ENCODE results near the gene RTP1. TPM values are rescaled to one million over a fixed set of nuclear protein-coding genes. Genes with fewer than 3 reads are reported as not detected.

The RTP1 gene
- total RNA-seq, 2 experiments from 2014 or later: not detected

GRCh38 chr3:187172929-187173328 is 24.4 kb upstream of the RTP1 start:
- CTCF ChIA-PET (ENCODE audit: unreplicated experiment): no interaction called here
- Histone ChIP-seq H3K9me3 (ENCODE audit: low read length) (no peaks in the 10 kb centered on the region), H3K4me2 (ENCODE audit: low read length) (no peak overlapping the region), H3K79me2 (ENCODE audit: insufficient read depth, low read depth, low read length) (no peaks in the 10 kb centered on the region), H4K20me1 (ENCODE audit: insufficient read depth, low read length) (no peaks in the 10 kb centered on the region), H3K4me3 (ENCODE audit: low read depth, low read length, poor library complexity, severe bottlenecking) (no peak overlapping the region), H2AFZ (ENCODE audit: low read length) (no peak overlapping the region), H3K4me1 (ENCODE audit: insufficient read depth, low read length, poor library complexity, severe bottlenecking) (no peaks in the 10 kb centered on the region), H3K36me3 (ENCODE audit: insufficient read depth, low read length) (no peaks in the 10 kb centered on the region), H3K9me2 (ENCODE audit: insufficient read depth, low read length) (no peaks in the 10 kb centered on the region), H3K27ac (ENCODE audit: low read depth, low read length, poor library complexity, severe bottlenecking) (no peak overlapping the region)
- no TSS peak for BruUV-seq (replicated peaks)
- POLR2A ChIA-PET: no interaction called here
- intact Hi-C loops (cut with micrococcal nuclease; ENCODE audit: unreplicated experiment): no loop called here
- TF ChIP-seq EZH2phosphoT487 (IDR thresholded peaks at IDR 0.05; ENCODE audit: borderline replicate concordance, low read depth, low read length) (no peak), CTCF (conservative IDR thresholded peaks at IDR 0.05; ENCODE audit: low read length) (no peak)
- no peak for DNase-seq (ENCODE audit: low spot score)

GRCh38 chr3:187181454-187182170 is 15.7 kb upstream of the RTP1 start:
- no peak overlapping the region for H3K4me2 ChIP-seq (ENCODE audit: low read length)
- no TSS peak for BruUV-seq (replicated peaks)
- ChIA-PET CTCF (ENCODE audit: unreplicated experiment) (no interaction called here), POLR2A (interaction anchor here (0.5 to 1.0 kb wide), 2 partner anchors 30 to 1331 kb away, joined by 3 read pairs; no protein-coding TSS in a partner anchor)
- no peaks in the 10 kb centered on the region for H3K9me2 ChIP-seq (ENCODE audit: insufficient read depth, low read length)
- no peak for TF ChIP-seq EZH2phosphoT487 (IDR thresholded peaks at IDR 0.05; ENCODE audit: borderline replicate concordance, low read depth, low read length)
- no peak for TF ChIP-seq CTCF (conservative IDR thresholded peaks at IDR 0.05; ENCODE audit: low read length)
- no peak overlapping the region for H3K27ac ChIP-seq (ENCODE audit: low read depth, low read length, poor library complexity, severe bottlenecking)
- H2AFZ ChIP-seq (ENCODE audit: low read length): no peak overlapping the region
- DNase-seq (ENCODE audit: low spot score): no peak
- no peak overlapping the region for H3K4me3 ChIP-seq (ENCODE audit: low read depth, low read length, poor library complexity, severe bottlenecking)
- no peaks in the 10 kb centered on the region for H3K36me3 ChIP-seq (ENCODE audit: insufficient read depth, low read length)
- no peaks in the 10 kb centered on the region for H3K9me3 ChIP-seq (ENCODE audit: low read length)
- H3K79me2 ChIP-seq (ENCODE audit: insufficient read depth, low read depth, low read length): no peaks in the 10 kb centered on the region
- intact Hi-C loops (cut with micrococcal nuclease; ENCODE audit: unreplicated experiment): no loop called here
- H3K4me1 ChIP-seq (ENCODE audit: insufficient read depth, low read length, poor library complexity, severe bottlenecking): peaks cover 2% of the 10 kb centered on the region
- no peaks in the 10 kb centered on the region for H4K20me1 ChIP-seq (ENCODE audit: insufficient read depth, low read length)

- BruUV-seq (replicated peaks): no TSS peak
- H3K9me3 ChIP-seq (ENCODE audit: low read length): no peaks in the 10 kb centered on the region; the same call in 1 of the 2 replicates
- no peaks in the 10 kb centered on the region for H4K20me1 ChIP-seq (ENCODE audit: insufficient read depth, low read length)
- ChIA-PET CTCF (ENCODE audit: unreplicated experiment) (no interaction called here), POLR2A (interaction anchor here (0.5 kb wide), 1 partner anchor 1230 kb away, joined by 5 read pairs; no protein-coding TSS in a partner anchor)
- peaks cover 19% of the 10 kb centered on the region for H3K4me1 ChIP-seq (ENCODE audit: insufficient read depth, low read length, poor library complexity, severe bottlenecking)
- H3K4me2 ChIP-seq (ENCODE audit: low read length): peak overlapping the region; percentile 7; the same call in 1 of the 2 replicates
- no peaks in the 10 kb centered on the region for H3K36me3 ChIP-seq (ENCODE audit: insufficient read depth, low read length)
- H3K4me3 ChIP-seq (ENCODE audit: low read depth, low read length, poor library complexity, severe bottlenecking): no peak overlapping the region
- no peak for TF ChIP-seq EZH2phosphoT487 (IDR thresholded peaks at IDR 0.05; ENCODE audit: borderline replicate concordance, low read depth, low read length)
- no peak for TF ChIP-seq CTCF (conservative IDR thresholded peaks at IDR 0.05; ENCODE audit: low read length)
- no peak for DNase-seq (ENCODE audit: low spot score)
- H3K27ac ChIP-seq (ENCODE audit: low read depth, low read length, poor library complexity, severe bottlenecking): no peak overlapping the region
- intact Hi-C loops (cut with micrococcal nuclease; ENCODE audit: unreplicated experiment): no loop called here
- no peak overlapping the region for H2AFZ ChIP-seq (ENCODE audit: low read length)
- no peaks in the 10 kb centered on the region for H3K79me2 ChIP-seq (ENCODE audit: insufficient read depth, low read depth, low read length)
- no peaks in the 10 kb centered on the region for H3K9me2 ChIP-seq (ENCODE audit: insufficient read depth, low read length)
These were observed 13.9 kb upstream of the RTP1 start for GRCh38 chr3:187183210-187183862.
